NCI-H1436 treated with DMSO at 0.1 percent for 48 hours (cell line): ENCODE measurements around the gene OR4D10.
"Not testable (repeated sequence)": the region's sequence is repeated elsewhere in the genome, so short reads cannot be mapped to it uniquely, and the experiment has no call there.

Experiments
- DNase-seq: peaks from one replicate; lab custom pipeline; 2025; lab: John Stamatoyannopoulos, UW

The OR4D10 gene

DNA sequence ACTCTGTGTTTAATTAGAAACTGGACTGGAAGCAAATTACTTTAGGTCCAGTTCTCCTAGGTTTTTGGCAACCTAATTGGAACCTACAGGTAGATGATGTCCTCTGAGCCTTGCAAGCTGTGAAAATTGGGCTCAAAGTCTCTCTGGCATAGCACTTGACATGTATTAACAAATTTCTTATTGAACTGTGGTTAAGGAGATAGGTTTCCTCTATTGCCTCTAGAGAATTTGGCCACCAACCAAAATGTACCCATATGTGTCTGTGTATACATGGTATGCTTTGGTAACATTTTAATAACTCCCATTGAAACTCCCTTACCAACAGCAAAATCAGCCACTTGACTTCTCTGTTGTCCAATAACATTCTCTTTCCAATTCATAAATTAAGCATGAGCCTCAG lies at the start of gene OR4D10:
TSS of gene OR4D10 (plus strand) at position 301 of the 400 bp plus-strand sequence. CDS start 4,115 bp downstream, outside the sequence.
- no peak for DNase-seq

DNA sequence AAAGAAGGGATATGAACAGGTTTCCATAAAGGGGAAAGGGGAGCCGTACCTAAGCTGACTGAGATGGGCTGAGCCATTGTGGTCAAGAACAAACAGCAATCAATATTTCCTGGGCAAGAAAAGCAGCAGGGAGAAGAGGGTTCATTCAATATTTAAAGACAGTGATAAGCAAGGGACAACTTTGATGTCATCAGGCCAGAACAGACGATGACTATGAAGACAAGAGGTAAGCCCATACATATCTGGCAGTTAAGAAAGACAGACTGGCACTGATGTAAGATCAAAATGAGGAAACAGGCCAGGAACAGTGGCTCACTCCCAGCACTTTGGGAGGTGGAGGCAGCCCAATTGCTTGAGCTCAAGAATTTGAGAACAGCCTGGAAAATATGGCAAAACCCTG lies 49.3 kb upstream of the OR4D10 start:
- no peak for DNase-seq

DNA sequence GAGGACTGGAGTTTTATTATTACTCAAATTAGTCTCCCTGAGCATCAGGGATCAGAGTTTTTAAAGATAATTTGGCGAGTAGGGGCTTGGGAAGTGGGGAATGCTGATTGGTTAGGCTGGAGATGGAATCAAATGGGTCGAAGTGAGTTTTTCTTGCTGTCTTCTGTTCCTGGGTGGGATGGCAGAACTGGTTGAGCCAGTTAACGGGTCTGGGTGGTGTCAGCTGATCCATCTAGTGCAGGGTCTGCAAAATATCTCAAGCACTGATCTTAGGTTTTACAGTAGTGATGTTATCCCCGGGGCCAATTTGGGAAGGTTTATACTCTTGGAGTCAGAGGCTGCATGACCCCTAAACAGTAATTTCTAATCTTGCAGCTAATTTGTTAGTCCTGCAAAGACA lies 48.0 kb upstream of the OR4D10 start:
- no peak for DNase-seq

DNA sequence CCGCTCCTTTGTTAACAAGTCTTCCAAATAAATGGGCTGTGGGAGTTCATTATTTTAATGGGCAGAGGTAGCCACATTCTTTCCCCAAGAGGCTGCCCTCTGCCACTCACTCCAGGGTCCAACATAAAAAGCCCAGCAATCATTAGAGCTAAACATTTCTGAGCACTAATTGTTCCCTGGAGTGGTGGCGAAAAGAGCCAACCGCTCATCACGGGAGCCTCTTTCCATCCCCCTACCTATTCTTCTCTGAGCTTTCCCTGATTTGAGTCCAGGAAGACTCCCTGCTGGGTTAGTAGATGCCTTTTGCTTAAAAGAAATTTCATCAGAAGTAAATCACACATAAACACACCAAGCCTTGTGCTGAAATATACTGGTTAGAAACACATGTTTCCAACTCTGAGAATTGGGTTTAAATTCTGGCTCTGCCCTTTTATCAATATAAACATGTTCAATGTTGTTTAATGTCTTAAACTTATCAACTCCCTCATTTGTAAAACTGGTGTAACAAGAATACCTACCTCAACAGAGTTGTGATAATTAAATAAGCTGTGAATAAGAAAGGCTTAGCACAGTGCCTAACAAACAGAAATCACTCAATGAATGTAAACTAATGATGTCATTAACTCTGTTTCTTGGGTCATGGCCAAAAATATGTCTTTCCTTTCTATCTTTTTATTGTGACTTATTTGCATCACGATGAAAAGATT lies 46.6 kb upstream of the OR4D10 start, which contains the start of gene OR5A2:
TSS of gene OR5A2 (minus strand) at position 53 of the 707 bp plus-strand sequence. CDS start 3,460 bp downstream, outside the sequence.
- no peak for DNase-seq

DNA sequence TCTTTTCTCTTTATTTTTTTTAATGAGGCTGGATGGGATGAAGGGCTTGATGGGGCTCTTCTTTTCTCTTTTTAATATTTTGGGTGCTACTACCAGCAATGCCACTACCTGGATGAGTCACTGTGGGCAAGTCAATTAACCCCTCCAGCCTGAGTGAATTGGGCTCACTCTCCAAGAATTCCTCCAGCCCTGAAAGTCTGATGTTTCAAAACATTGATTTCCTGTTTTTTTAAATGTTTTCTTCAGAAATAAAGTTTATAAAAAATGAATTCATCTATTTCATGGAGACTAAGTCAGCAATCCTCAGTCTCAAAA lies 46.1 kb upstream of the OR4D10 start:
- no peak for DNase-seq

DNA sequence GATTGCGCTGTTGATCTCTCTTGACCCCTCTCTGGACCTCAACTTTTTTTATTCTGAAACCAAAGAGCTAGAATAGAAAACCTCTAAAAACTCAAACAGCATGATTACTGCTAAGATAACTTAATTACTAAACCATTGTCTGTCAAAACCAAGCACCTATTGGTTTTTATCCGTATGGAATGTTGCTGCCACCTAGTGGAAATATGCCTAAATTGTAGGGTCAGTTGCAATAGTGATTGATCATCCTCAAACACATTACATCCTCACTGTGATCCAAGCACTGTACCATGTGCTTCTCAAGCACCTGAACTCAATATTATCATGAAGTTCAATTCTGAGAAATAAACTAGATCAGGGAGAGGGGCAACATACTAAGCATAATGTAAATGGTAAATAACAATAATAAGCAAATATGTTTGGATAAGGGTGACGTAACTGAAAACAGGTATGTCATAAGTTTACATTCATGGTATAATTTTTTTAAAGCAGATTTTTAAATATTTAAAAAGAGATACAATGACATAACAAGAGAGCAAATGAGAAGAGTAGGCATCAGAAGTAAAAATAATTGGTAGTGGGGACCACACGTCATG lies 43.1 kb upstream of the OR4D10 start:
- DNase-seq: no peak

DNA sequence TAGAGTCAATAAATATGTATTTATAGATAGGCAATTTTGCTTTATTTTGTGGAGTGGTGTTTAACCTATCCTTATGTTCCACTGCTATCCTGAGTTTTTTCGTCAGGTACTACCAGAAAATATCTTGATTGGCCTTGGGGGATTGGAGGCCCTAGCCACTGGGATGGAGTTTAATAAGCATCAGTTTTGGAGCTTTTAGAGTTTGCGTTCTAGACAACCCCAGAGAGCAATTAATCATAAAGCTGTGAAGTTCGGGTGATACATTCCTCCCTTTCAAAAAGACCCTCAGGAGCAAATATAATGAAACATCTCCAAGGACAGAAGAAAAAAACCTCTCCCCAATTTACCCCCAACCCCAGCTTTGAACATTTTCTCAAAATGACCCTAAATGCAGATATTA lies 36.9 kb upstream of the OR4D10 start, which contains the start of gene OR5A1:
TSS of gene OR5A1 (plus strand) at position 301 of the 400 bp plus-strand sequence. CDS start 6,700 bp downstream, outside the sequence.
- DNase-seq: no peak

DNA sequence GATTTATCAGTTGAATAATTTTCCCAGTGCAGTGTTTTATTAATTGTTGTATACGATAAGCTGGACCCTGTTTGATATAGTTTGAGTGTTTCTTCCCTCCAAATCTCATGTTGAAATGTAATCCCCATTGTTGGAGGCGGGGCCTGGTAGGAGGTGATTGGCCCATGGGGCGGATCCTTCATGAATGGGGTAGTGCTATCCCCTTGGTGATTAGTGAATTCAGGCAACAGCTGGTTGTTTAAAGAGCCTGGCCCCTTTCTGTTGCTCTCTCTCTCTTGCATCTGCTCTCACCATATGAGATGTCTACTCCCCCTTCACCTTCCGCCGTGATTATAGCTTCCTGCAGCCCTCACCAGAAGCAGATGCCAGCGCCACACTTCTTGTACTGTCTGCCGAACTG lies 35.3 kb upstream of the OR4D10 start:
- DNase-seq: no peak

DNA sequence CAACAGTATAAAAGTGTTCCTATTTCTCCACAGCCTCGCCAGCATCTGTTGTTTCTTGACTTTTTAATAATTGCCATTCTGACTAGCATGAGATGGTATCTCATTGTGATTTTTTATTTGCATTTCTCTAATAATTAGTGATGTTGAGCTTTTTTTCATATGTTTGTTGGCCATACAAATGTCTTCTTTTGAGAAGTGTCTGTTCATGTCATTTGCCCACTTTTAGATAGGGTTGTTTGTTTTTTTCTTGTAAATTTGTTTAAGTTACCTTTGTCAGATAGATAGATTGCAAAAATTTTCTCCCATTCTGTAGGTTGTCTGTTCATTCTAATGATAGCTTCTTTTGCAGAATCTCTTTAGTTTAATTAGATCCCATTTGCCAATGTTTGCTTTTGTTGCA lies 27.5 kb upstream of the OR4D10 start:
- DNase-seq: not testable (repeated sequence)

DNA sequence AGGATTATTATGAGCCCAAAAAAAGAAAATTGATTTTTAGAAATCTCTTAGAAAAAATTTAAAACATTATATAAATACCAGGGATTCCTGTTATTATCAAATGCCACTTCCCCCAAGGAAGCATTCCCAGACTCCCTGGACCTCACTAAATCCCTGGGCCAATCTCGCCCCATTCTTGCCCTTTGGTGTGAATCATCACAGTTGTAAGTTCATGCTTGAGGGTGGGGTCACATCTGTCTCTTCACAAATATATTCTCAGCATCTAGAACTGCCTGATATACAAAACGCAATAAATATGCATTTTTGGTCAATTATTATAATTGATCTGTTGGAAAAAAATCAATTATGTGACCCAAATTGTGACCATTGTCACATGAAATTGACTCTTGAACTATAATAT lies 24.6 kb upstream of the OR4D10 start:
- no peak for DNase-seq

DNA sequence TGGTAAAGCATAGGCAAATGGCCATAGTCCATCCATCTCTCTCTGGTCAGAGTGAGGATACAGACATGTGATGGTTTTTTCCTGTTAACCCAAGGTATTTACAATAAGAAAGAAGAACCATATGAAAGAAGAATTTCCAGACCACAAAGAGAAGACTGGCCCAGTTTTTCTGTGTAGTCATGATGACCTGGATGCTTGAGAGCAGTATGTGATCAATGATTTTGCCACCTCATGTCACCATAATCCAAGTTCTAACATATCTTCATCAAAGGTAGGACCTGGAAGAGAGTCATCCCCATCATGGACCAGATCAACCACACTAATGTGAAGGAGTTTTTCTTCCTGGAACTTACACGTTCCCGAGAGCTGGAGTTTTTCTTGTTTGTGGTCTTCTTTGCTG lies 16.5 kb upstream of the OR4D10 start, which contains the start of gene OR4D6:
TSS of gene OR4D6 (plus strand) at position 301 of the 400 bp plus-strand sequence. CDS start at position 301, 0 bp downstream.
- DNase-seq: no peak

DNA sequence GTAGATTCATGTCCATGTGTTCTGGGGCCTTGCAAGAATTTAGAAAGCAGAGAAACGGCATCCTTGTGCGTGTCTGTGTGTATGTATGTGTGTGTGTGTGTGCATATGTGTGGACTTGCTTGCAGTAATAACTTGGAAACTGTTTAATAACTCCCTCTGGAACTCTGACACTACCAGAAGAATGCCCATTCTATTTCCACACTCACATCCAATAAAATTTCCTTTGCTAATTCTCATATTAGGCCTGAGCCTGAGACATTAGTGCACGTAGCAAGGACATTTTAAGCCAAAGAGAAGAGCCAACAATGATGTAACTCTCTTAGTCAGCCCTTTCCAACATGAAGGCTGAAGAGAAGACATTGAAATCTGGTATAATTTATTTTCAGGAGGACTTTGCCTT lies 13.2 kb upstream of the OR4D10 start:
- DNase-seq: no peak

DNA sequence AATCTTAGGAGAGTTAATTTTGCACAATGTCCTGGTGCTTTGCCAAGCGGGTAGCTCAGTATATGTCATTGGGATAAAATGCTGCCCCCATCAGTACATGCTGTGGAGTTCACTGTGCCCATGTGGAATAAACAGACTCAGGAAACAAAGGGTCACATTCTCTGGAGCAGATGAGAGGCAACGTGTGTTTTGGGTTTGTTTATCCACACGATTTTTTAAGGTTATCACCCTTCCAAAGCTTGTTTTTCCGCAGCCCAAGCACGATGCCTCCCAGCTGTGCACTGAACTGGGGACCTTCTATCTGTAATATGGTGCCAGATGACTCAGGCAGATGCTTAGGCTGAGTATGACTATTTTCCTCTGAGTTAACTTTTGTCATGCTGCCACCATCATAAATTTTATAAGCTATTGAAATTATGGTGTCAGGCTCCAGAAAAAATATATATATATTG lies 9.9 kb upstream of the OR4D10 start:
- no peak for DNase-seq

DNA sequence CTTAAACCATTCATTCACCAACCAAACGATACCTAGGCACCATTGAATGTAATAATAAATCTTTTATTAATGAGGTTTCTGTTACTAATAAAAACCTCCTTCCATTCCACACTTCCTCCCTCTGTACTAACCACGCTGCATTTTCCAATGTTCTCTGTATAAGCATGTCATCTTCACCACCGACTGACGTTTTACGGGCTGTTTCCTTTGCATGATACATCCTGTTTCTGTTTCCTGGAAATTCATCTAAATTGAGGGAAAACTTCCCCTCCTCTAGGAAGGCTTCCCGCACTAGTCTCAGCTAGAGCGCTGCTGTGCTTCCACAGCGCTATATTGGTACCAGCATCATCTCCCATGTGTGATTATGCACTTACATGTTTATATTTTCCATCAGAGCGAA lies 2.1 kb downstream of the OR4D10 start:
- DNase-seq: no peak

DNA sequence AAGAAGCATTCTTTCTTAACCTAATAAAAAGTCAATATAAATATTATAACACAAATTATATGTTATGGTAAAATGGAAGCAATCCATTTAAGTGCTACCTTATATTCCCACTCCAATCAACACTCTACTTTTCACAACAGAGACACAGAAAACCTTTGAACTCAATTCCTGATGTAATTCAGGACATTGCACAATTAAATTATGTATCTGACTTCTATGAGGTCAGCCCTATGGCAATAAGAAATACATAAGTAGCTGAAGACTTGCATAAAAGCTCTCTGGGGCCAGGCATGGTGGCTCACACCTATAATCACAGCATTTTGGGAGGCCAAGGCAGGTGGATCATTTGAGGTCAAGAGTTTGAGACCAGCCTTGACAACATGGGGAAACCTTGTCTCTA lies 6.8 kb downstream of the OR4D10 start:
- no peak for DNase-seq

DNA sequence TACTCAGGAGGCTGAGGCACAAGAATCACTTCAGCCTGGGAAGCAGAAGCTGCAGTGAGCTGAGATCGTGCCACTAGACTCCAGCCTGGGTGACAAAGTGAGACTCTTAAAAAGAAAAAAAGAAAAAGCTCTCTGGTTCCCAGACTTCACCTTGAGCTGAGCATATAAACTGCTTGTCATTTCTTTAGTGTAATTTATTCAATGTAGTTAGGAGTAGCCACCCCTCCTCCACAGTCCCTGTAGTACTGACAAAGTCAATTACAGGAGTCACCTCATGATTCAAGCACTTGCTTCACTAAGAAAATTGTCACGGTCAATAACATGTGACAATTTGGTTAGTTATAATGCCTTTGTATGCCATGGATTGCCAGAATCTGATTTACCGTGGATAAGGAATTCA lies 7.2 kb downstream of the OR4D10 start:
- DNase-seq: no peak

DNA sequence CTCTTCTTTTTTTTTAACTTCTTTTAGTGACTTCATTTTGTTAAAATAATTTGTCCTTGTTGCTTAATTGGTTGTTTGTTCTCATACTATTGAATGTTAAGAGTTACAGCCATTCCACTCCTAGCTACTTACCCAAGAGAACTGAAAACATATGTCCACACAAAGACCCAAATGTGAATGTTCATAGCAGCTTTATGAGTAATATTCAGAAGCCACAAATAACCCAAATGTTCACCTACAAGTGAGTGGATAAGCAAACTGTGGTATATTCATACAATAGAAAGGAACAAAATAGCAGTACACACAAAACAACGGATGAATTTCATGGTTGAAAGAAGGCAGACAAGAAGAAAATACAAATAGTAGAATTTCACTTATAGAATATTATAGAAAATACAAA lies 28.8 kb downstream of the OR4D10 start:
- DNase-seq: no peak

DNA sequence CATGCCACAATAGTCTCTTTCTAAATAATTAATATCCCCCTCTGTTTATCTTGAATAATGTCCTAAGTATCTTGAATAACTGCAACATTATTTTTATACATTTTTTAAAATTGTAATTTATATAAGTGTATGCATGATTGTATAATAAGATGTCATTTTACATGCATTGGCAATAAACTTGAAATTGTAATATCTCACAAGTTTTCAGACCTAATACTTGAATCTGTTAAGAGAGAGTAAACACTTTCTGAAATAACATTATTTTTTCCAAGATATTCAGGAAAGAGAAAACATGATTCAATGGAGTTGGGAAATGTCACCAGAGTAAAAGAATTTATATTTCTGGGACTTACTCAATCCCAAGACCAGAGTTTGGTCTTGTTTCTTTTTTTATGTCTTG lies 30.2 kb downstream of the OR4D10 start, which contains the start of gene OR4D11:
TSS of gene OR4D11 (plus strand) at position 301 of the 400 bp plus-strand sequence. CDS start at position 301, 0 bp downstream.
- DNase-seq: no peak

DNA sequence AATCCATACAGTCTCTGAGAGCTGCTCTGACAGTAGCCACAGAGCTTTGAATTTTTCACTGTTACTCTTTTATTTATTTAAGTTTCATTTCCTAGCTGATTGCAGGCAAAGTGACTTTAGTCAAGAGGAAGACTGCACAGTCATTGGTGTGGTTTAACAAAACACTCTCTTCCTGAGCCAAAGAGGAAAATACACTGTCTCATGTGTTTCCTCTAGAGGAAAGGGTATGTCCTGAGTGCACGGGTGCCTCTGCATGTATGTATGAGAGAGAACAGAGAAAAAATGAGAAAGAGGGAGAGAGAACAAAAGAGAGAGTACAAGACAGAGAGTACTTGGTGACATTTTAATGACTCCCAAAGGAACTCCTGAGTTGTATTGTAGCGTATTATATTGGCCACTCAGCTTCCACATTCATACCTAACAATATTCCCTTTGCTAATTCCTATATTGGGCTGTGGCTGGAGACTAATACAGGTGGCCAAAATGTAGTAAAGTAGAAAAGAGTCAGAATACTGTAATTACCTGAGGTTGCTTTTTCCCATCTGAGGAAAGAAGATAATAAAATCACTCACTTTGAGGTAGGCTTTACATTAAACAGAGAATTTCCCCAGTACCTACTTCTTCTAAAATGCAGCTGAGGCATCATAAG lies 38.0 kb downstream of the OR4D10 start, which contains the start of gene OR4D9:
TSS of gene OR4D9 (plus strand) at position 599 of the 649 bp plus-strand sequence. CDS start 3,374 bp downstream, outside the sequence.
- DNase-seq: no peak

DNA sequence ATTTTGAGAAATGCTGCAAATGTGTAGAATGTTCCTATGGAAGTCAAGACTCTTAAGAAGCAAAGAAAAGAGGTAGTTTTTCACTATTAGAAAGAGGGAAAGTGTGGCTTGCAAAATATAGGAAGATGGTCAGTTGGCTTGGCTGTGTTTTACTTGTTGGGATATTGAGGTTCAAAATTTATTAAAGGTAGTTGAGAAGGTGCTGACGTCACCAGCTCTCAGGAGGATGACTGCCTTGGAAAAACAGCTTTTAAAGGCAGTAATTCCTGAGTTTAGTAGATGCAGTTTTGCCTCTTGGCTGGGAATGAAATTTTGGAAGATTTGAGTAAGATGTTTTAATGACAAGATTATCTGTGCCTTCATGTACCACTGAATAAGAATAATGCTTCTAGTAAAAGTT lies 38.6 kb downstream of the OR4D10 start:
- no peak for DNase-seq

DNA sequence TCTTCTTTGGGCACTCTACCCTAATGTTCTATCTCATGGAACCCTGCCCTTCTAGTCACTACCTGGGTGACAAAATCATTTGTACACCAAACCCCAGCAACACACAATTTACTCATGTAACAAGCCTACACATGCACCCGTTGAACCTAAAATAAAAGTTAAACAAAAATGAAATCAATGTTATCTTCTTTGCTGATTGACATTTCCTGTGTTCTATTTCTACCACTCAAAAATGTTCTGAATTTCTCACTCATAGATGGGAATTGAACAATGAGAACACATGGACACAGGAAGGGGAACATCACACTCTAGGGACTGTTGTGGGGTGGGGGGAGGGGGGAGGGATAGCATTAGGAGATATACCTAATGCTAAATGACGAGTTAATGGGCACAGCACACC lies 47.0 kb downstream of the OR4D10 start:
- DNase-seq: not testable (repeated sequence)

DNA sequence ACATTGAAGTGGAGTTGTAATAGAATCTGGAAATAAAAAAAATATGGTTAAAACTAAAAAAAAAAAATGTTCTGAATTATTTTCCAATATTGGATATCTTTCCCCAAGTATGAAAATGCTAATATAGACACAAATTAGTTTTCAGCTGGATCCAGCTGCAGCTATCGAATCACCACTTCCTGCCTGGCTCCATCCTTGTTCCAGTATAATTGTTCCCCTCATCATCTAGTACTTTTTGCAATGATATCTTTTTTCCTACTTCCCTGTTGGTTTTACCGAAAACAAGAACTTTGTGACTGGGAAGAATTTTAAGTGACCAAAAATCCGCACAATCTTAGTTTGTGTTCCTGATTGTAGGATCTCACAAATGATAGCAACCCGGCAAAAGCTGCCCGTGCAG lies 47.6 kb downstream of the OR4D10 start:
- no peak for DNase-seq

DNA sequence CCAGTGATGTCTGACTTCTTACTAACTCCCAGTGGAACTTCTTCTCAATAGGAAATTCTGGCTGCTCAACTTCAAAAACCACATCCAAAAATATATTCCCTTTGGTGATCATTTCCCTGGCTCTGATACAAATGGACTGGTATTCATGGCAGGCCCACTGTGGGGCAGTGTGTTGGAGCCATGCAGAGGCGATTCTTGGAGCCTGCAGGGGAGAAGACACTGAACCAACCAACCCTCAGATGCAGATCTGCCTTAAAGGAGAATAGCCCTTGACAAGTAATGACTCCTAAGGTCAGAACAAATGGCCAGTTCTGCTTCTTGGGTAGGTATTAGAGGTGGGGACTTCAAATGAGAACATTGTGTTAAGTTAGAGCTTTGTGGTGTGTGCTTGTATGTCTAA lies 50.4 kb downstream of the OR4D10 start:
- no peak for DNase-seq
